HepG2 (cell line): ENCODE measurements around the gene KBTBD13. TPM values are rescaled to one million over a fixed set of nuclear protein-coding genes. Genes with fewer than 3 reads are reported as not detected.

Experiments used
- AFF4 ChIP-seq: sonication (generic); formaldehyde crosslinking; IDR thresholded peaks from 2 replicates; pipeline ENCODE4 v1.4.0; 2020; ENCODE audit warnings: missing genetic modification reagents
- AKAP8 ChIP-seq: sonication (generic); formaldehyde crosslinking; IDR thresholded peaks from 2 replicates; pipeline ENCODE4 v1.5.1; 2020; ENCODE audit warnings: mild to moderate bottlenecking, missing genetic modification reagents
- ATF3 ChIP-seq: sonication (generic); formaldehyde crosslinking; IDR thresholded peaks from 2 replicates; pipeline ENCODE4 v1.4.0; 2020; ENCODE audit warnings: missing genetic modification reagents
- ELF3 ChIP-seq: IDR thresholded peaks from 2 replicates; pipeline ENCODE4 v1.6.1; 2016; ENCODE audit warnings: missing genetic modification reagents, missing compliant biosample characterization
- ELF4 ChIP-seq: sonication (generic); formaldehyde crosslinking; IDR thresholded peaks from 2 replicates; pipeline ENCODE4 v1.5.0; 2020; ENCODE audit warnings: missing genetic modification reagents, mild to moderate bottlenecking, moderate library complexity, borderline replicate concordance
- FOXA3 ChIP-seq: IDR thresholded peaks from 2 replicates; pipeline ENCODE4 v1.6.1; 2016; ENCODE audit warnings: missing genetic modification reagents, missing compliant biosample characterization
- HOXA5 ChIP-seq: sonication (generic); formaldehyde crosslinking; IDR thresholded peaks from 2 replicates; pipeline ENCODE4 v1.4.0; 2020; ENCODE audit warnings: missing genetic modification reagents
- IKZF4 ChIP-seq: sonication (generic); formaldehyde crosslinking; IDR thresholded peaks from 2 replicates; pipeline ENCODE4 v1.5.1; 2020; ENCODE audit warnings: borderline replicate concordance, mild to moderate bottlenecking, low read depth, missing genetic modification reagents; ENCODE audit errors: not compliant biosample characterization
- NCOA1 ChIP-seq: sonication (generic); formaldehyde crosslinking; IDR thresholded peaks from 2 replicates; pipeline ENCODE4 v1.9.0; 2021; ENCODE audit warnings: missing genetic modification reagents
- NR1H2 ChIP-seq: sonication (generic); formaldehyde crosslinking; IDR thresholded peaks from 2 replicates; pipeline ENCODE4 v1.8.1; 2022; ENCODE audit warnings: low read depth, missing genetic modification reagents, borderline replicate concordance
- NR3C1 ChIP-seq: sonication (generic); formaldehyde crosslinking; IDR thresholded peaks from 2 replicates; pipeline ENCODE4 v1.4.0; 2020; ENCODE audit warnings: missing genetic modification reagents
- PAX8 ChIP-seq: sonication (generic); formaldehyde crosslinking; IDR thresholded peaks from 2 replicates; pipeline ENCODE4 v1.8.0; 2022; ENCODE audit warnings: mild to moderate bottlenecking, missing genetic modification reagents, borderline replicate concordance
- REL ChIP-seq: sonication (generic); formaldehyde crosslinking; conservative IDR thresholded peaks from 2 replicates; pipeline ENCODE4 v1.8.0; 2022; ENCODE audit warnings: mild to moderate bottlenecking, missing genetic modification reagents, moderate library complexity
- RFX5 ChIP-seq: IDR thresholded peaks from 2 replicates; pipeline ENCODE4 v1.6.1; 2011; ENCODE audit warnings: low read depth, low read length, improper control_type of control experiment
- SMARCE1 ChIP-seq: fragments of 450-650 bp; IDR thresholded peaks from 2 replicates; pipeline ENCODE4 v1.6.1; 2017; ENCODE audit warnings: borderline replicate concordance
- SP5 ChIP-seq: IDR thresholded peaks from 2 replicates; pipeline ENCODE4 v1.6.1; 2016; ENCODE audit warnings: low read depth, borderline replicate concordance
- TEAD3 ChIP-seq: optimal IDR thresholded peaks from 2 replicates; pipeline ENCODE3; 2016; ENCODE audit warnings: borderline replicate concordance
- TGIF2 ChIP-seq: IDR thresholded peaks from 2 replicates; pipeline ENCODE4 v1.6.1; 2016; ENCODE audit warnings: control low read depth, missing compliant biosample characterization
- TOE1 ChIP-seq: sonication (generic); formaldehyde crosslinking; IDR thresholded peaks from 2 replicates; pipeline ENCODE4 v1.4.0; 2020; ENCODE audit warnings: mild to moderate bottlenecking, missing genetic modification reagents
- ZFP91 ChIP-seq: sonication (generic); formaldehyde crosslinking; IDR thresholded peaks from 2 replicates; pipeline ENCODE4 v1.9.0; 2022; ENCODE audit warnings: missing genetic modification reagents, mild to moderate bottlenecking, borderline replicate concordance
- ZKSCAN1 ChIP-seq: fragments of 150-350 bp; IDR thresholded peaks from 2 replicates; pipeline ENCODE4 v1.6.1; 2014; ENCODE audit warnings: low read length
- ZKSCAN8 ChIP-seq: IDR thresholded peaks from 2 replicates; pipeline ENCODE4 v1.6.1; 2016; ENCODE audit warnings: borderline replicate concordance, missing genetic modification reagents, missing compliant biosample characterization
- ZNF335 ChIP-seq: sonication (generic); formaldehyde crosslinking; IDR thresholded peaks from 2 replicates; pipeline ENCODE4 v1.4.0; 2020; ENCODE audit warnings: missing genetic modification reagents
- ZNF337 ChIP-seq: sonication (generic); formaldehyde crosslinking; IDR thresholded peaks from 2 replicates; pipeline ENCODE4 v1.5.1; 2020; ENCODE audit warnings: missing genetic modification reagents, low read depth, mild to moderate bottlenecking, borderline replicate concordance
- ZNF33A ChIP-seq: sonication (generic); formaldehyde crosslinking; IDR thresholded peaks from 2 replicates; pipeline ENCODE4 v1.5.1; 2020; ENCODE audit warnings: missing genetic modification reagents, mild to moderate bottlenecking, moderate library complexity, borderline replicate concordance
- ZNF576 ChIP-seq: sonication (generic); formaldehyde crosslinking; IDR thresholded peaks from 2 replicates; pipeline ENCODE4 v1.4.0; 2020; ENCODE audit warnings: mild to moderate bottlenecking, missing genetic modification reagents
- polyA plus RNA-seq, 8 experiments: library from polyadenylated mRNA; depleted of rRNA in 3 of 8; stranded (reverse) in 7 of 8; unstranded in 1 of 8; fragments of >200 nt; fragmentation: Illumina TruSeq in 4 of 8; extraction: Trizol in 4 of 8; gene quantifications; 2 replicates each; pipeline versions ENCODE4 v1.2.1 to v1.2.3, GENCODE V29; 2011 to 2016; ENCODE audit warnings: low read depth in 4 of 8, missing spikeins in 1 of 8, mixed read lengths in 1 of 8; ENCODE audit not compliant: insufficient read depth in 1 of 8
- total RNA-seq, 5 experiments: library from RNA; depleted of rRNA; stranded (reverse); fragments of >200 nt; fragmentation: Illumina TruSeq; extraction: Trizol; gene quantifications; 2 replicates each; pipeline ENCODE4 v1.2.3, GENCODE V29; 2016; ENCODE audit warnings: low read depth in 1 of 5

Gene KBTBD13
- total and polyA plus RNA-seq, 2 of the 13 experiments (the other 11 are each of a cell fraction or from before 2014, with no cell fraction given), result not detected

- TF ChIP-seq PAX8 (CRISPR knock-in tag), result no peak
- TF ChIP-seq TEAD3, result peak; percentile 96
- peak; percentile 48; the same call in 1 of the 2 replicates for TF ChIP-seq ELF3 (CRISPR knock-in tag)
- no peak for TF ChIP-seq RFX5
- TF ChIP-seq ATF3 (CRISPR knock-in tag), result peak; percentile 98
- TF ChIP-seq TGIF2 (CRISPR knock-in tag), result peak; percentile 94
- no peak for TF ChIP-seq REL (CRISPR knock-in tag)
- no peak for TF ChIP-seq TOE1
- no peak for TF ChIP-seq ZNF33A (CRISPR knock-in tag)
- TF ChIP-seq ELF4 (CRISPR knock-in tag), result no peak
- peak; percentile 56; the same call in 1 of the 2 replicates for TF ChIP-seq ZNF335 (CRISPR knock-in tag)
- TF ChIP-seq ZKSCAN8, result no peak; the same call in 1 of the 2 replicates
- TF ChIP-seq AFF4 (CRISPR knock-in tag), result no peak
- peak; percentile 63 for TF ChIP-seq ZFP91 (CRISPR knock-in tag)
- no peak for TF ChIP-seq NR3C1 (CRISPR knock-in tag)
- peak; percentile 51; the same call in 1 of the 2 replicates for TF ChIP-seq SP5 (CRISPR knock-in tag)
- peak; percentile 72 for TF ChIP-seq FOXA3
- no peak for TF ChIP-seq ZNF337 (CRISPR knock-in tag)
- 0 out of 2 replicates have a peak, but pooled peaks have one; percentile 39 for TF ChIP-seq AKAP8 (CRISPR knock-in tag)
- no peak for TF ChIP-seq ZKSCAN1
- no peak for TF ChIP-seq NCOA1 (CRISPR knock-in tag)
- TF ChIP-seq NR1H2 (CRISPR knock-in tag), result no peak
- TF ChIP-seq IKZF4 (CRISPR knock-in tag), result no peak
- TF ChIP-seq ZNF576 (CRISPR knock-in tag), result no peak
- TF ChIP-seq HOXA5, result no peak
- no peak for TF ChIP-seq SMARCE1
Observed at GRCh38 chr15:65056868-65057548, 19.5 kb upstream of the KBTBD13 start (continued).
